Effector memory CD4-positive, alpha-beta T cell (primary cell): Measurements from ENCODE around the gene MED27.

Experiments used
- DNase-seq, 3 donors: peaks; one replicate each; pipeline ENCODE4 v3.0.0-alpha.2; 2020
- H3K27ac ChIP-seq: 2 replicates; pipeline ENCODE4 v1.7.0; 2013; ENCODE audit warnings: mild to moderate bottlenecking, low read length, moderate library complexity; ENCODE audit not compliant: insufficient read depth, poor library complexity, severe bottlenecking
- H3K27me3 ChIP-seq: replicated peaks from 2 replicates; pipeline ENCODE4 v1.7.0; 2013; ENCODE audit warnings: mild to moderate bottlenecking, low read length; ENCODE audit not compliant: insufficient read depth, control insufficient read depth, poor library complexity, severe bottlenecking
- H3K36me3 ChIP-seq: 2 replicates; pipeline ENCODE4 v1.7.0; 2013; ENCODE audit warnings: mild to moderate bottlenecking, low read length, moderate library complexity; ENCODE audit not compliant: control insufficient read depth, insufficient read depth
- H3K4me1 ChIP-seq: 2 replicates; pipeline ENCODE4 v1.7.0; 2013; ENCODE audit warnings: low read length, mild to moderate bottlenecking; ENCODE audit not compliant: control insufficient read depth, insufficient read depth, poor library complexity, severe bottlenecking
- H3K4me3 ChIP-seq: 2 replicates; pipeline ENCODE4 v1.7.0; 2013; ENCODE audit warnings: low read length, low read depth, mild to moderate bottlenecking; ENCODE audit not compliant: insufficient read depth, poor library complexity, severe bottlenecking
- H3K9me3 ChIP-seq: 2 replicates; pipeline ENCODE4 v1.7.0; 2013; ENCODE audit warnings: mild to moderate bottlenecking, low read length, moderate library complexity; ENCODE audit not compliant: control insufficient read depth

The MED27 gene

GRCh38 chr9:131976157-131977108 is 103.2 kb downstream of the MED27 start:
- H3K27me3 ChIP-seq = no peaks in the 10 kb centered on the region
- no peak overlapping the region for H3K4me3 ChIP-seq
- no peak overlapping the region for H3K27ac ChIP-seq
- H3K36me3 ChIP-seq = no peaks in the 10 kb centered on the region
- H3K9me3 ChIP-seq = no peaks in the 10 kb centered on the region
- H3K4me1 ChIP-seq = no peaks in the 10 kb centered on the region
- no peak for DNase-seq

- no peak for DNase-seq
- no peaks in the 10 kb centered on the region for H3K9me3 ChIP-seq
- H3K4me1 ChIP-seq = no peaks in the 10 kb centered on the region
- no peak overlapping the region for H3K4me3 ChIP-seq
- H3K27ac ChIP-seq = no peak overlapping the region
- no peaks in the 10 kb centered on the region for H3K27me3 ChIP-seq
- no peaks in the 10 kb centered on the region for H3K36me3 ChIP-seq
These were observed 106.8 kb downstream of the MED27 start for GRCh38 chr9:131972889-131973288.

GRCh38 chr9:131971482-131972074 is 108.1 kb downstream of the MED27 start:
- DNase-seq = no peak
- H3K27ac ChIP-seq = no peak overlapping the region
- no peaks in the 10 kb centered on the region for H3K4me1 ChIP-seq
- no peaks in the 10 kb centered on the region for H3K27me3 ChIP-seq
- H3K9me3 ChIP-seq = no peaks in the 10 kb centered on the region
- H3K36me3 ChIP-seq = no peaks in the 10 kb centered on the region
- no peak overlapping the region for H3K4me3 ChIP-seq

DNA sequence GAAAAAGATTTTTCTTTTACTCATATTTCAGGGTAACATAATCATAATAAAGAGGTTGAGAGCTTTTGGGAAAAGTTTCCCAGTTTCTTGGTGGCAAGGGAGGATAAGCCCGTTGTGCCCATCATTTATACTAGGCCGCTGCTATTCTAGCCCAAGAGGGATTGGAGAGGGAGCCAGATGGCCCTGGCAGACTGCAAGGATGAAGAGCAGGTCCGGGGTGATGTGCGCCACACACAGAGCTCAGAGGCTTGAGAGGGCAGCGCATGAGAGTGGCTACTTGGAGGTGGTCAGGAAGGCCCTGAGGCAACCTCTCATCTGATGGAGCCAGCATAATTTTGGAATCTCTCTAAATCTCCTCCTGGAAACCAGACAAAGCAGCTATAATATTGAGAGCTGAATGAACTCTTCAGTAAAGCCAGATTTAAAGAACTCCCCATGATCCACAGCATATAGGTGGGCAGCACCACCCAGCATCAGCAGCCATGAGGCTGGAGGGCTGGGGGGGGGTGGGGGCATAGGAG is 110.1 kb downstream of the MED27 start:
- H3K9me3 ChIP-seq = no peaks in the 10 kb centered on the region
- DNase-seq = no peak
- H3K4me3 ChIP-seq = no peak overlapping the region
- H3K27me3 ChIP-seq = no peaks in the 10 kb centered on the region
- no peak overlapping the region for H3K27ac ChIP-seq
- H3K36me3 ChIP-seq = no peaks in the 10 kb centered on the region
- H3K4me1 ChIP-seq = no peaks in the 10 kb centered on the region

- H3K27me3 ChIP-seq = no peaks in the 10 kb centered on the region
- H3K4me1 ChIP-seq = no peaks in the 10 kb centered on the region
- no peaks in the 10 kb centered on the region for H3K9me3 ChIP-seq
- H3K4me3 ChIP-seq = no peak overlapping the region
- H3K36me3 ChIP-seq = no peaks in the 10 kb centered on the region
- no peak overlapping the region for H3K27ac ChIP-seq
- no peak for DNase-seq
These were observed 111.0 kb downstream of the MED27 start for GRCh38 chr9:131968632-131969031.

- Histone ChIP-seq H3K4me1 (no peaks in the 10 kb centered on the region), H3K4me3 (no peak overlapping the region), H3K27me3 (no peaks in the 10 kb centered on the region), H3K9me3 (no peaks in the 10 kb centered on the region), H3K36me3 (no peaks in the 10 kb centered on the region), H3K27ac (no peak overlapping the region)
- no peak for DNase-seq
These were observed 113.8 kb downstream of the MED27 start for GRCh38 chr9:131965841-131966240.

DNA sequence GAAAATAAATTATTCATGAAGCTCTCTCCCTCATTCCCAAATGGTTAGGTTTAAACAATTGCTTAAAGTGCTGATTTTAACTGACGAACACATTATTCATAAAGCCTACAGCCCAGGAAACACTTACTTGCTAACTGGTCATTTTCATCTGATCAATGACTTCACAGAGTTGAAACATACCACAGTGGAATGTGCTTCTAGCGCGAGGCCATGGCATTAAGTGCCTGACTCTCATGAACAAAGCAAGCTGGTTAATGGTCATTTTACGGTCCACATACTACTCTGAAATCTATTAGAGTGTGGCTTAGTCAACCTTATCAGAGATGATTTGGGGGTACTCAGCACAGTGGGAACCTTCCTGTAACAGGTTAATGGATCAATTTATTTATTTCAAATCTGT is 114.6 kb downstream of the MED27 start:
- DNase-seq = no peak
- no peaks in the 10 kb centered on the region for H3K9me3 ChIP-seq
- no peaks in the 10 kb centered on the region for H3K27me3 ChIP-seq
- no peaks in the 10 kb centered on the region for H3K36me3 ChIP-seq
- no peak overlapping the region for H3K27ac ChIP-seq
- H3K4me1 ChIP-seq = no peaks in the 10 kb centered on the region
- no peak overlapping the region for H3K4me3 ChIP-seq

DNA sequence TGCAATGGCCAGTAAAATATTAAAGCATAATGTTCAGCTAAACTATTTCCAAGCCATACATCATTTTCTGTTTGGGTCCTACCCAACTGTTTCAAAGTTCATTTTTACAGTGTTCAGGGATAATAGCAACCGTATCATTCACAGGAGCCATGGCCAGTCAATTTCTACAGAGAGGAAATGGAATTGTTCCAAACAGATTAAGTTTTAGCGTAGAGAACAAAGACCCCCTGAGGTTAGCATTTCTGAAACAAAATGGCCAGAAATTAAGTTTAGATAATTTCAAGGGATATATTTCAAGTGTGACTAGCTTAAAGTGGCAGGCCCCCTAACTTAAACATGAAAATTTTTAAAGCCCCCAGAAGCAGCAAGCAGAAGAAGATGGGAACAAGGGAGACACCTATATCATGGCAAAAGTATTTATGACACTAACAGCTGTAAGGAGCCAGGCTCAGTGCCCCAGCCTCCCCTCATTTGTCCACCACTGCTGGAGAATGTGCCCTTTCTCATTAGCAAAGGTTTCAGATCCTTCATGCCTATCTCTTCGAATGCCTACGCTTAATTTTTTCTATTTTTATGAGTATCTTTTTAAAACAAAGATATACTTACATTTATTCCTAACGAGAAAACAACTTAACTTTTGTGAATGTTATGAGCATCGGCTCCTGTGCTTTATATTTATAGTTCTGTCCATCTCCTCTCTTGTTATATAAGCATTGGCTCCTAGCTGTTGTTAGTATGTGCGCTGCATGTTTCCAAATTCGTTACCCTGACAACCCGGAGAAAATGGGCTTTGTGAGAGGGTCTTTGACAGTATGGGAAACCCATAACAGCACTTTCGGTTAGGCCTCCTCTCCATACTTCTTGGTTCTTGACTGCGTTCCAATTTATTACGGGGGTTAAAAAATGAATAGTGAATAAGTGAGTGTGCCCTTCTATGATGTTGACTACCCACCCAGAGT is 116.3 kb downstream of the MED27 start:
- Histone ChIP-seq H3K27ac (no peak overlapping the region), H3K4me3 (no peak overlapping the region), H3K36me3 (no peaks in the 10 kb centered on the region), H3K27me3 (no peaks in the 10 kb centered on the region), H3K9me3 (no peaks in the 10 kb centered on the region), H3K4me1 (no peaks in the 10 kb centered on the region)
- no peak for DNase-seq

- Histone ChIP-seq H3K36me3 (no peaks in the 10 kb centered on the region), H3K27me3 (no peaks in the 10 kb centered on the region), H3K27ac (no peak overlapping the region), H3K4me3 (no peak overlapping the region), H3K4me1 (no peaks in the 10 kb centered on the region), H3K9me3 (no peaks in the 10 kb centered on the region)
- no peak for DNase-seq
These were observed 118.2 kb downstream of the MED27 start for GRCh38 chr9:131961496-131961880.
